Right renal cortex interstitium (tissue), 3 donors: ENCODE results near the gene ONECUT1. TPM values are rescaled to one million over a fixed set of nuclear protein-coding genes. Genes with fewer than 3 reads are reported as not detected.

Source experiments
- DNase-seq, 3 donors: peaks; one replicate each; pipeline ENCODE4 v3.0.0-alpha.2; 2013; ENCODE audit warnings: low read depth in 3 of 3, low spot score in 2 of 3
- polyA plus RNA-seq, 3 donors: library from polyadenylated mRNA; unstranded; fragments of 120-200 nt; gene quantifications; one replicate each; pipeline ENCODE4 v1.2.1, GENCODE V29; 2013; ENCODE audit not compliant: insufficient read length in 3 of 3

The ONECUT1 gene
- polyA plus RNA-seq, 3 donors = 0.18 to 0.21 TPM; not detected in 1

DNA sequence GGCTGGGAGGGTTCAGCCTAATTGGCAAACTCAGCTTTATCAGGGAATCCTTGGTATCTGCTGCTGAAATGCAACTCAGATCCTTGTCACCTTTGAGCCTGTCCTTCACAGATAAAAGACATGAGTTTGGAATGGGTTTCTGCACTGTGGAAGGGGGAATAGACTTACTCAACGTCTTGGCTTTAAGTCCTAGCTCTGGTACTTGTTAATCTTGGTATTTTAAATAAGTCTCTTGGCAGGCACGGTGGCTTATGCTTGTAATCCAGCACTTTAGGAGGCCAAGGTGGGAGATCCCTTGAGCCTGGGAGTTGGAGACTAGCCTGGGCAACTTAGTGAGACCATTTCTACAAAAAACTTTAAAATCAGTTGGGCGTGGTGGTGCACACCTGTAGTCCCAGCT is 55.8 kb downstream of the ONECUT1 start:
- no peak for DNase-seq

DNA sequence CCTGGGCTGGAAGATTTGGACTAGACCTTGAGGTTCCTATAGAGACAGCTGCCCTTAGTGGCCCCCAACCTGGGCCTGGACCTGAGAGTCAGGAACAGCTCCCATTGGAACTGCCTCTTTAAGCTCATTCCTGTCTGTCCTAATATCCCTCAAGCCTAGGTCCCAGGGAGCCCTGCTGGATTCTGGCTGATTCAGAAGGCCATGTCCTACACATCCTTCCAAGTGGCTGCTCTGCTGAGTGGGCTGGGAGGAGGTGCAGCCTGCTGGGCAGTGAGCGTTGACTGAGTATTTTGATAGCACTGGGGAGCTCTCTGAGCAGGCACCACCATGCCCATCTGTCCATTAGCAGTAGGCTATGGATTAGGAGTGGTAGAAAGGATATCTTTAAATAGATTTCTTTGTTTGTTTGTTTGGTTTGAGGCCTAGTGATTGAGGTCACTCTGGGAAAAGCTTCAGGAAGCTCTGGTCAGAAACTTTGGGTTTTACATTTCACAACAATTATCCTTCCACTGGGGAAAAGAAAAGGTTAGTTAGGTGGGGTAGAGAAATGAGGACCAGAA is 56.4 kb downstream of the ONECUT1 start:
- no peak for DNase-seq

DNA sequence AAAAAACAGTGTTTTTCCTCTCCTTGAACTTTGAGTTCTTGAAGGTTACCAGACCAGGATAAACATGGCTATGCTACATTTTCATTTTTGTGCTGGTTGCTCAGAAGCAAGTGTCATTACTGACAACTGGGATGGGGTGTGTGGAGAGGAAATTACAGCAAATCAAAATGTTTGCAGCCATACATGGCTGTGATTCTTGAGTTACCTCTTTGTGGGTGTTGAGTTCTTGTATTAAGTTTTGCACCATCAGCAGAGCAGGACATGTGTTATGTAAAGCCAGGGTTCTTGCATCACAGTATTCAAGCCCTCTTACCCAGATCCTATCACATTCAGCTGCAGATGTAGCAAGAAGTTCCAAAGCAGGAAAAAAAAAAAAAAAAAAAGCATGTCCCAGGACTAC is 57.0 kb downstream of the ONECUT1 start:
- DNase-seq = no peak

DNA sequence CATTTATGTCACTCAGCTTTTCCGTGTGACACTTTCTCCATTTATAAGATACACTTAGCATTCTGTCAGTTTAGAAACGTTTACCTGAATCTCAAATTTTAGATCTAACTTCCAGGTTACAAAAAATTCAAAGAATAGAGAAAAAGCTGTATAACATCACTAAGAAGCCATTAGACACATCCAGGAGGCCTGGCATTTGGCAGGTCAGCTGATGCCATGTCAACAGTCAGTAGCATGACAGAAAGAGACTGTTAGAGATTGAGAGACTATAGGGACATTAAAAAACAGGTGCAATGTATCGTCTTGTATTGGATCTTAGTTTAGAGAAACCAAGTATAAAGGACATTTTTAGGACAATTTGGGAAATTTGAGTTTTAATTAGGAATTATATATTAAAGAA is 57.6 kb downstream of the ONECUT1 start:
- DNase-seq = no peak

DNA sequence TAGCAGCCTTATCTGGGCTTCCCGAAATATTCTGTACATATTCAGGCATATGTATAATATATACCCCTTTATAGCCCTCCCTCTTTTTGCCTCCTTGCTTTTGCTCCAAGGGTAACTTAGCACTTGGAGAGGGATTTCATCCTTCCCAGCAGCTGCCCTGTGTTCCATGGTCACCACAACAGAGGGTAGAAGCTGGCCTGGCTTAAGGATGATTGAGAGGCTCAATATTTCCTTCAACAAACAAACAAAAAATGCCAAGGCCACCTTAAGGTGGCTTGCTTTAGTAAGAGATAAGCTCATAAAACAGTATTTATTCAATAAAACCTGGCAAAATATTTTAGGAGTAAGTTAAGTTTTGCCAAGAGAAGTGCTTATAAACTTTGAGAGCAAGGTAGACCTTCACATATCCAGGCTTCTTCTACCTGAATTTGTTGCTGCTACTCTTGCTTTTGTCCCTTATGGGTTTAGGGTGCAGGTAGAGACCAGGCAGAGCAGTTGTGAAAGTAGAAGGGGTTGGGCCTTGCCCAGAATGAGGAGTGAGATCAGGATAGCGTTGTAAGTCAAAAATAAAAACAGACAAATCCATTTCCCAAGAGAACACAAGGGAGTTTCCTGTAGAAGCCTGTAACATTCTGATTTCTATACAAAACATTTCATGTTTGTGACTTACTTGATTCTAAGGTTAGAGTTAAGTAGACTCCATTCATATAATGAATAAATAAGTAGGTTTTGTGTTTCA is 58.2 kb downstream of the ONECUT1 start:
- no peak for DNase-seq

DNA sequence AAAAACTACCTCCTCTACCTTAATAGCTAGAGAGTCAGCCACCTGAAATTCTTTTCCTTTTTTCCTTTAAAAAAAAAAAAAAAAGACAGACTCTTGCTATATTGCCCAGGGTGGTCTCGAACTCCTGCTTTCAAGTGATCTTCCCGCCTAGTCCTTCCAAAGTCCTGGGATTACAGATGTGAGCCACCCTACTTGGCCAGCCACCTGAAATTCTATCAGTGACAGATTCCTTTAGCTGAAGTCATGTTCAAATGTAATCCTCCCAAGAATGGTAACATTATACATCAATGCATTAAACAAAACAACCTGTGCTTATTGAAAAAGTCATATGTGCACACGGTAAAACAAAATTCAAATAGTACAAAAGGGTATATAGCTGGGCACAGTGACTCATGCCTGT is 59.1 kb downstream of the ONECUT1 start:
- DNase-seq = no peak

DNA sequence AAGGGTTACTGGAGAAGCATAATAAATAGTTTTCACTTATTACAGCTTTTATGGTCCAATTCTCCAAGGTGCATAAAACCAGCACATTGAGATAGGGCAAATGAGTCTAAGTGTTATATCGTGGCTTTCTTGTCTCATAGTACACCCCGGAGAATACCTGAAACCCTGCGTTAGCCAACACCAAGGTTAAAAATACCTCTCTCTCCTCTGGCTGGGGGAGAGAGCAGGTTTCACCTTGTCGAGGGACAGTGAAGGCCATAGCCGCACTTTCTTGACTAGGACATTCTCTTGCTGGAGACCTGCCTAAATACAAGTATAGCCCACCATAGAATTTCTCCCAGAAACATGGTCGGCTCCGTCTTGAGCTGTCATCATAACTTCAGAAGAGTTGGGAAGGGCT is 59.5 kb downstream of the ONECUT1 start:
- no peak for DNase-seq

DNA sequence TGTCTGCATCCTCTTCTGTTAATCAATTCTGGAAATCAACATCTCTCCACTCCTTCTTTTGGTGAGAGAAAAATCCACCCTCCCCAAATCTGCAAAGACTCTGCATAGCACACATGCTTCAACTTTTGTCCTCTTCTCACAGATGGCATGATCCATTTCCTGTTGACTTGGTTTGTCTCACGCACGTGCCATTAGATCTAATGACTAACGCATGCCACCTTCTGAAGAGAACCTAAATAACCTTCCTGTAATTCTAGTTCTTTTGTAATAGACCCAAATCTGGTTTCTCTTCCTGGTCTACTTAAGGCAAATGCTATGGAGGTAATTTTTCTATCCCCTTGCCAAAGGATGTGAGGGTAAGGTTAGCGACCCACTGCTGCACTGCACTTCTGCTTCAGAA is 60.0 kb downstream of the ONECUT1 start:
- no peak for DNase-seq

DNA sequence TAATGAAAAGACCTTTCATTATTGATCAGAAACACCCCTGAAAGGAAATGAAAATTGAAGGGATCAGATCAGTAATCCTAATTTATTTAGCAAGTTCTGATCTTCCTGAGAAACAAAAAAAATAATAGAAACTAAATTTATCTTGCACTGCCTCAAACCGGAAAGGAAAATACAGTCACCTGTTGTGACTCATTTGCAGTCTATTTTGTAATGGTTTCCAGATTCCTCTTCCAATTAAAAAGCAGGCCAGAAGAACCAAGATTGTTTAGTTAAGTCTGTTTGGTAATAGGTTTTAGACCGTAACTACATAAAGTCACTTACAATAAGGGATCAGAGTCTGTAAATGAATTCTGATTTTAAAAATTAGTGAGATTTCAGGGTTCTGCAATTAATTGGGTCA is 61.2 kb downstream of the ONECUT1 start:
- no peak for DNase-seq

DNA sequence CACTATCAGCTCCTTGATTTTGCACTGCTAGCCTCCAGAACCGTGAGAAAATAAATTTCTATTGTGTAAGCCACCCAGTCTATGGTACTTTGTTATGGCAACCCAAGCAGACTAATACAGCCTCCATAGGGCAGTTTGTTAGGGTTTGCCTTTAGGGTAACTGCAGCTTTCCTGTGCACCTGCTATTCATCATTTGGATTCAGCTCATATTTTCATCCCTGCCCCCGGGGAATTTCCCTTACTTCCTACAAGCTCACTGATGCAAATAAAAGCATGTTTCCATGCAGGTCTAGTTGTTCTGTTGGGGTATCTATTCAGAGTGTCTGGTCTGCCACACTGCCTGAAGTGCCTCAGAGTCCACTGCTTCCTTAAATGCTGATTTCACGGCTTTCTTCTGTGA is 62.3 kb downstream of the ONECUT1 start:
- no peak for DNase-seq

DNA sequence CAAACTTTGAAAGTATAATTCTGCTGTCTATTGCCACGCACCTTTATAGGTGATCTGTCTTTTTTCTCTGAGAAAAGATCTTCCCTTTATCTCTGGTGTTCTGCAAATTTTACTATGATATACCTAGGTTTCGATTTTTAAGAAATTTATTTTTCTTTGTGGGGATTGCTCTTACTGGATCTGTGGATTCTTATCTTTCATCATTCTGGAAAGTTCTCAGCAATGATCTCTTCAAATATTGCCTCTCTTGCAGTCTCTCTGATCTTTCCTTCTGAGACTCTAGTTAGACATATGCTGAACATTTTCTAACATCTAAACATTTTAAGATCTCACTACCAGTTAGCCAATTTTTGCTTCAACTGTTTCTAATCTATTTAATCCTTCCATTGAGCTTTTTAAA is 63.9 kb downstream of the ONECUT1 start:
- no peak for DNase-seq

DNA sequence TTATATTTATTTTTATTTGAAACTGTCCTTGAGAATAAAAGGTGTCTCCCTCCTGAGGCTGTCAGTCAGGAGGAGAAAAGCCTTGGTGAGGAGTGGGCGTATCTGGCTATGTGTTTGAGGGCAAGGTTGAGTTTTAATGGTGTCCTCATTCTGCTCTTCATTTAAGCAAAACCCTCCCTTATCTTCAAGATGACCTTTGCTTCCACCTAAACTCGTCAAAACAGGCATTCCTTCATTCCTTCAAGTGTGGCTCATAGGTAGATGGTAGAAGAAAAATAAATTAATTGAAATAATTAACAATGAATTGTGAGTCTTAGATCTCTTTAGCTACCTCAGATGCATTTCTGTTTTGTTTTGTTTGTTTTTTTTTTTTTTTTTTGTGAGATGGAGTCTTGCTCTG is 71.6 kb downstream of the ONECUT1 start:
- DNase-seq = no peak

DNA sequence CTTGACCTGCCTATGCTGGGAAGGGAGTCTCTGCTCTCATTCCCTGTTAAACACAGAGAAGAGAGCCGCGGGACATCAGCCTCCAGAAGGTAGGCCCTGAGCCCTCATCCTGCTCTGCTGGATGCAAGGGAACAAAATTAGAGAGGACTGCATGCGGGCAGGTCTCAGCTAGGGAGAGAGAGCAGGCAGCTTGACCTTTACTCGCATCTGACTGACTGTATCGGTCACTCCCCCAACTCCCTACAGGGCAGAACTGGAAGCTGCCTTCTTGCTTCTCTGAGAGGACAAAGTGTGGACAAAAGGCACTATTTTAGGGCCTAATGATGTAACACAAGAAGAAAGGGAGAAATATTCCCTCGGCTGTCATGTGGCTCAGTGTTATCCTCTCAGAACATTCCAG is 72.2 kb downstream of the ONECUT1 start:
- DNase-seq = no peak

DNA sequence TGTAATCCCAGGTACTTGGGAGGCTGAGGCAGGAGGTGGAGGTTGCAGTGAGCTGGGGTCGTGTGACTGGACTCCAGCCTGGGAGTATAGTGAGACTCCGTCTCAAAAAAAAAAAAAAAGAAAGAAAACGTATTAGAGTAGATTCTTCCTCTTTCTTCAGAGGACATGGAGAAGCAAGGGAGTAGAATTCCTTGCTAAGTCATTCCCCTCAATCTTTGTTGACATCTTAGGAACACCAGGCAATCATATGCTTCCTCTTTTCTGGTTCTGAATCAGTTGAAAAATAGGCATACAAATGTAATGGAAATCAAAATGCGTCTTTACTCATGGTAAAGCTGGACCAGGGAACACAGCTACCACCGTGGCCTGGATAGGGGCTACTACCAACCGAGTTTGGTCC is 72.7 kb downstream of the ONECUT1 start:
- no peak for DNase-seq

DNA sequence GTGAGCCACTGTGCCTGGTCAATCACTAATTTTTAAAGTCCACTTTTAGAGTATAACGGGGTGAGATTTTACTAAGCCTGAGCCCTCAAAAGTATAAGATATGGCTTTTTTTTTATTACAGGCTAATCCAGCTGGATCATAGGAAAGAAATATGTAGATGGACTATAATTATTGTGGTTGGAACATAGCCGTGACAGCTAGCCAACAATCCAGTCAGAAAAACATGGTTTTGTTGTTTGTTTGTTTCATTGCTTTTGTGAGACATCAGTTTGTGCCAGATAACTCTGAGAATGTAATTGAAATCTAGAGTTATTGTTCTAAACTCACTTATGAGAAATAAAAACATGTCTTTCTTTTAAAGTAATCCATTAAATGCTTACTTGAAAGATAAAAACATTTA is 73.6 kb downstream of the ONECUT1 start:
- DNase-seq = no peak

DNA sequence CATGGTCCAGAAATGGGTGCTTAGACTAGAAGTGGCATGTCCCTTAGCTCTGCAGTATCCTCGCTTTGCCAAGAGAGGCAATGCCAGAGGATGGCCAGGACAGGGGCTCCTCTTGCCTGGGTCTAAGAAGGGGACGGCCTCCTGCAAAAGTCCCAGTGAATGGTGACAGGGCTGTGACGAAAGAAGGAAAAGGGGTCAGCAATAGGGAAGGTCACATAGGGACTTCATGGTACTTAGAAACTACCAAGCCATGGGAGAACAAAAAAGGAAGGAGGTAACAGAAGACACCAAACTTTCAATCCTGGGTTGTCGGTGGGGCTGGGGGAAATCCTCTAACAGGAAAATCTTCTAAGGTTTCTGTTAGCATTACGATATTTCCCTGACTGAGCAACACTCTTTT is 74.7 kb downstream of the ONECUT1 start:
- no peak for DNase-seq

DNA sequence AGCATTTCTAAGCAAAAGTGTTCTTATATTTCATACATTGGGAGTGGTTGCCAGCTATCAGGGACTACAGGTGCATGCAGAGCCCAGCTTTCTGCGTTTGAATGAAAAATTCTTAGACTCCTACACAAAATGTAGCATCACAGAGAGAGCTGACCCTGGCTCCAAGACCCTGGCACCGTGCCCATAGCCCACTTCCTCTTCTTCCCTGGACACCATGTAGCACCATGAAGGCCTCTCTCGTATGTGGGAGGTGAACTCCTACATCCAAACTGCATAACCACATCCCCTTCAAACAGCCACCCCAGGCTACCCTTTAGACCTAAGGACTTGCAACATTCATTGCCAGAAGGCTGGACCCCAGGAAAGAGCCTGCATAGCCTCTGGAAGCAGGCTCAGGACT is 75.2 kb downstream of the ONECUT1 start:
- no peak for DNase-seq

DNA sequence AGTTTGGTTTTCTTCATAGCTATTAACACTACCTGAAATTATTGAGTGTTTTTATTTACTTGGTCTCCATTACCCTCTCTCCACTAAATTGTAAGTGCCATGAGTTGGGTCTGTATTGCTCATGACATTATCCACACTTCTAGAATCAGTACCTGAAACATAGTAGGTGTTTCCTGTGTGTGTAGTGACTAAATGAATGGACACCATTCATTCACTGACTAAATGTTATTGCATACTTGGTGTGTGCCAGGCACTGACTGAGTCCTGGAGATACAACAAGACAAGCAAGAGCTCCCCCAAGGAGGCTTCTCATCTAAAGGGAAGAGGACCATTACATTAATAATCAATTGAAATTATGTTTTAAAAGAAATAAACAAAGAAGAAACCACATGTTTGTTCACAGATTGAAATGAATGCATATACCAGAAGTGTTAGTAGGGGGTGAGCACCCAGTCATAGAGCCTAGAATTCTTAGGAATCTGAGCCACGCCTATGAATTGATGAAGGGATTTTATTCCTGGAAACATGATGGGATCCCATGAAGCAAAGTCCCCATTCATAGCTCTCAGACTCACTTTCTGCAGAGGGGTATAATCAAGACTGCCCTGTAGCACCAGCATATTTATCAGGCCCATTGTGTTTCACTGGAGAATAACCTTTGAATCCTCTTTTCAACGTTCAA is 79.3 kb downstream of the ONECUT1 start:
- DNase-seq = no peak

DNA sequence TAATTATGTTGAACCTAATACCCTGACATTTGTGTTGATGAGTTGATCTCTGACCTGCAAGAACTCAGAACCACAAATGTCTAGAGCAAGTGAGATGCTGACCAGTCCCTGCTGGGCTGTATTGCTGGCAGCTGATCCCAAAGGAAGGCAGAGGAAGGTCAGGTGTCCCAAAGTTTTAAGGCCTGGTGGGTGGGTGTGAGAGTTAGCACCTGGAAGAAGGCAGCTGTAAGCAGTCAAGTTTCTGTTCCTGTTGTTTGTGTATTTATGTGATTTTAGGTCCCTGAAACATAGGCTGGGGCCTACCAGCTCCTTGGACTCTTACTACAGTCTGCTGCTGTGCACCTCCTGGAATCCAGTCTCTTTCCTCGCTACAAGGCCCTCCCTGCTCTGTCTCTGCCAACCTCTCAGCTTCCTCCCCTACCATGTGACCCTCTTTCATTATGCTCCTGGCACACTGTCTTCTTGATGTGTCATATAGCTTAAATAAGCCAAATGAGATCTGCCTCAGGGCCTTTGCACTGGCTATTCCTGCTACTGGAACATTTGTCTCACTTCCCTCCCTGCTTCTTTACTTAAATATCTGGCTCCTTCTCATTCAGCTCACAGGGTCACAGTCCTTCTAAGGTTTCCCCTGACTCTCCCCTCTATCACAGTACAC is 80.0 kb downstream of the ONECUT1 start:
- no peak for DNase-seq

DNA sequence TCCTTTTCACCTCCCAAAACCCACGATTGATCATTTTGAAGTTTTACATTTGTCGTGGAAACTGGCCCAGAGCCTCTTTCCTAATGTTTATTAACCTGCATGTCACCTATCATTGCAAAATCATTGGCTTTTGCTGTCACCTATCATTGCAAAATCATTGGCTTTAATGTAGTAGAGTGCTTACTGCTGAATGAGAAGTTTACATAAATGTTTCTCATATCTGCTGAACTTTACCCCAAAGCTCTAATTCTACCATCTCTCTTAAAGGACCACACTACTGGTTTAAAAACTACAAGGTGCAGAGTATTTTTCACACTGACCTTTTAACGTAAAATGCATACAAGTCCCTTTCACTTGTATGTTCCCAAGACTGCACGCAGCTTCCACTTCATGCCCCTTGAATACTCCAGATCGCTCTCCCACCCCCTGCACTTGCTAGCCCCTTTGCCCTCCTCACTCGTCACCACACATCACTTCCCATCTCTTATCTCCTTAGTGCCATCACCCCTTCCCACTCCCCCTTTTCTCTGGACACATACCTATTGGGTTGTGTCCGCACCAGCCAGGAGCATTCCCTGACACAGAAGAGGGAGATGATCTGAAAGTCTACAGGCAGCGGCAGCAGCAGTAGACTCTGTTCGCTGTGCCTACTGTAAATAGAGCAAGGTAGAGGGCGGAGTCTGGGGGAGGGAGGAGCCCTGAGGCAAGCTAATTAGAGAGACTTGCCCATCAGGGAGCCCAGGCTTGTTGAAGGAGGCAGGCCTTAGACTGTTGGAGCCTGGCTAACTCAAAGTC is 80.8 kb downstream of the ONECUT1 start:
- no peak for DNase-seq
